Caki2 (cell line): Measurements from ENCODE around the gene IL1F10. TPM values are rescaled to one million over a fixed set of nuclear protein-coding genes. Genes with fewer than 3 reads are reported as not detected.
A peak's percentile ranks its signal among the peaks of the same experiment; 100 is the strongest.

ENCODE experiments used
- DNase-seq: peaks from one replicate; pipeline ENCODE4 v3.0.0-alpha.2; 2015; ENCODE audit warnings: low read depth
- in situ Hi-C: cut with HindIII; loops from 2 replicates; pipeline ENCODE4 v1.10.0; 2016; ENCODE audit warnings: low sequenced_read_pairs, low pct_unique_long_range_greater_than_20kb, mixed read lengths
- total RNA-seq: library from RNA; depleted of rRNA; stranded (reverse); fragments of >200 nt; shearing (Covaris generic); gene quantifications from 2 replicates; pipeline ENCODE4 v1.2.3, GENCODE V29; 2014; ENCODE audit warnings: low replicate concordance

Gene IL1F10
- total RNA-seq, 1 experiment from 2014 or later = not detected

DNA sequence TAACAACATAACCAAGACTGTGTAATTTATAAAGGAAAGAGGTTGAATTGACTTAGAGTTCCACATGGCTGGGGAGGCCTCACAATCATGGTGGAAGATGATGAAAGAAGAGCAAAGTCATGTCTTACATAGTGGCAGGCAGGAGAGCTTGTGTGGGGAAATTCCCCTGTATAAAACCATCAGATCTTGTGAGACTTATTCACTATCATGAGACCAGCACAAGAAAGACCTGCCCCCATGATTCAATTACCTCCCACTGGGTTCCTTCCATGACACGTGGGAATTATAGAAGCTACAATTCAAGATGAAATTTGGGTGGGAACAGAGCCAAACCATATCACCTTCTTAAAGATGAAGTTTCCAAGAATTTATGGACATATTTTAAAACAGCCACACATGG lies 11.2 kb upstream of the IL1F10 start:
- DNase-seq = peak; percentile 25

GRCh38 chr2:113057117-113057516 lies 10.7 kb upstream of the IL1F10 start:
- in situ Hi-C loops = no loop called here
- no peak for DNase-seq

More for the DNA sequence above, 11.2 kb upstream of the IL1F10 start:
- in situ Hi-C loops = no loop called here

GRCh38 chr2:113058411-113058994 lies 9.3 kb upstream of the IL1F10 start:
- DNase-seq = no peak
- in situ Hi-C loops = no loop called here

DNA sequence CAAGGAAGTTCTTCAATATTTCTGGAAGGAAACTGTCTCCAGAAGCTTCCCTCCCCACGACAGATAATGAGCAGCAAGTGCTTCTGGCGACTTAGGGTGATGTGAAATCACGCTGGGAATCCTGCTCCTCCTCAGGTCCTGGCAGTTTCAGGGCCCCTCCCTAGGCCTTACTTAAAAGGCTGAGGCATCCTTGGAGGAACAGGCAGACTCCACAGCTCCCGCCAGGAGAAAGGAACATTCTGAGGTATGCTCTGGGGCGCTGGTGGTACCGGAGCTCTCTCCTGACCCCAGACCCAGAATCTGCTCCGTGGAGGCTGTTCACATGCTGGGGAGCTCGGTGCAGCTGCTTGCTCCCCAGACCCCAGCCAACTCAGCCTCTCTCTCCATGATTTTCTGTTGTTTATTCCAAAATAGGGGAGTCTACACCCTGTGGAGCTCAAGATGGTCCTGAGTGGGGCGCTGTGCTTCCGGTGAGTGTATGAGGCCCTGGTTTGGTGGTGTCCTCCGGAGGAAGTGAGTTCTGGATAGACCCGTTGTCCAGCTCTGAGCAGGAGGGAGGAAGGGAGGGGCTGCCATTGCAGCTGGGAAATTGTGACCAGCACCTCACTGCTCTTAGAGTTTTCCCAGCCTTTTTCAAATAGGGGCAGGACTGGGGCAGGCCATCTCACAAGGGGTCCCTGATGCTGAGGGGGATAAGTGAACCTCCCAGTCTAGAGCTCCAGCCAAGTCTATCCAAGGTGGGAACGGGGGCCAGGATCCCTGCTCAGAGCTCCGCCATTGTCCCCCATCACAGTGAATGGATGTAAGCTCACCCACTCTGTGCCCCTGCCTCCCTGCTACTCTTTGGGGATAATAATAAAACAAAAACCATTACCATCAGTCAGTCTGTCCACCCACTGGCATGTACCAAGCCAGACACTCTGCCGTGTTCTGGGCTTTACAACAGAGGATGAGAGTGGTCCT lies 8.5 kb upstream of the IL1F10 start, which contains the start of gene IL36RN:
Gene IL36RN, plus strand, starts transcription at position 201 of the 963 bp plus-strand sequence. Its CDS starts 241 bp downstream, at position 442.
- in situ Hi-C loops = no loop called here
- no peak for DNase-seq

- in situ Hi-C loops = no loop called here
These were observed 7.4 kb upstream of the IL1F10 start for GRCh38 chr2:113060396-113060795.

GRCh38 chr2:113060796-113061195 lies 7.0 kb upstream of the IL1F10 start:
- in situ Hi-C loops = no loop called here
- no peak for DNase-seq

More at GRCh38 chr2:113060396-113060795, 7.4 kb upstream of the IL1F10 start:
- DNase-seq = no peak

GRCh38 chr2:113061241-113061640 lies 6.5 kb upstream of the IL1F10 start:
- DNase-seq = no peak
- in situ Hi-C loops = no loop called here

- no peak for DNase-seq
- in situ Hi-C loops = no loop called here
These were observed 5.6 kb upstream of the IL1F10 start for GRCh38 chr2:113061896-113062770.

DNA sequence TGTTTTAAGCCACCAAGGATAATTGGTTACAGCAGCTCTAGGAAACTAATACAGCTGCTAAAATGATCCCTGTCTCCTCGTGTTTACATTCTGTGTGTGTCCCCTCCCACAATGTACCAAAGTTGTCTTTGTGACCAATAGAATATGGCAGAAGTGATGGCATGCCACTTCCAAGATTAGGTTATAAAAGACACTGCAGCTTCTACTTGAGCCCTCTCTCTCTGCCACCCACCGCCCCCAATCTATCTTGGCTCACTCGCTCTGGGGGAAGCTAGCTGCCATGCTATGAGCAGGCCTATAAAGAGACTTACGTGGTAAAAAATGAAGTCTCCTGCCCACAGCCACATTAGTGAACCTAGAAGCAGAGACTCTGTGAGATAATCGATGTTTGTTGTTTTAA lies 3.5 kb upstream of the IL1F10 start:
- in situ Hi-C loops = no loop called here
- DNase-seq = no peak

DNA sequence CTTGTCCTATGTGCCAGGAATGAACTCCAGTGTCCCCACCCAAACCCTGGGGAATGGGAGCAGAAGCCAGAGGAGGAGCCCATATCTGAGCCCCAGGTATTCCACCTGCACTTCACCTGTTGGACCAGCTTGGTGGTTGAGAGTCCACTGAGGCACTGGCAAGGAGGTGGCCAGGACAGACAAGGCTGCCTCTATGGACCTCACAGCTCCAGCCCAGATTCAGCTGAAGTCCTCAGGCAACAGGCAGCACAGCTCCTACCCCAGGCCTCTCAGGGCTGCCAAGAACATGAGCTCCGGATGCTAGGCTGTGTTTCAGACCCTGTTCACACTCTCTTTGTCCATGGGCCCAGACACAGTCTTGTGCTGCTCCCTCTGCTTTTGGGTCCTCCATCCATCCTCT lies 2.9 kb upstream of the IL1F10 start:
- in situ Hi-C loops = no loop called here
- DNase-seq = no peak

- DNase-seq = no peak
- in situ Hi-C loops = no loop called here
These were observed 479 bp downstream of the IL1F10 start for GRCh38 chr2:113068249-113068648.

DNA sequence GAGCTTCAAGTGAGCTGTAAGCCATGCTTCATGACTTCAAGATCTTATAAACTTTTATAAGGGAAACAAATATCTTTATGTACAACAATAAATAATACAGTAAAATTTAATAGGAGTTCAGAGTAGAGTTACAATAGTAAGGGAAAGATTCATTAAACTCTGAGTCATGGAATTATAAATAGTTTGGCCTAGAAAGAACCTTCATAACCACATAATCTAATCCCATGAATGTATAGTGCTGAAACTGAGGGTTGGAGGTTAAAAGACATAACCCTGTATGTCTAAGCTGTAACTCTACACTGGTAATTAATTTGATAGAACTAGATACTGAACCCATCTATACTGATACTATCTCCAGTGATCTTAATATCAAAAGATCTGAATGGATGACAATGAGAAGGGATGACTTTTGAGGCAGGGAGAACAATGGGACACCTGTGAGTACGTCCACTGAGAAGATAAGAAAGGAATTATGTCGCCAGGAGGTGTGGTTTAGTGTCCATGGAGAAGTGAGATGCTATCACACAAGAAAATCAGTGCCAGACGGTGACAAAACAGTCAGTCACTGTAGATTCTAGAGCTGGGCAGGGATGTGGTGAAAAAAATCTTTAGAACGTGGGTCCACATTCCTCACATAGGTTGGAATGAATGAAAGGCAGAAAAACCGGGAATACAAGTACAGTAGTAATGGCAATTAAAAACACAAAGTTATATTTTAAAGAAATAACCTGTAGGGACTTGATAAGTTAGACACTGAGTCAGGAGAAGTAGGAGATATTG lies 1.1 kb downstream of the IL1F10 start:
- in situ Hi-C loops = no loop called here
- DNase-seq = no peak

GRCh38 chr2:113069676-113070605 lies 2.2 kb downstream of the IL1F10 start:
- in situ Hi-C loops = no loop called here
- DNase-seq = no peak

- in situ Hi-C loops = no loop called here
- DNase-seq = no peak
These were observed 2.8 kb downstream of the IL1F10 start for GRCh38 chr2:113070606-113070975.

- DNase-seq = no peak
- in situ Hi-C loops = no loop called here
These were observed 4.8 kb downstream of the IL1F10 start for GRCh38 chr2:113072584-113072983.

DNA sequence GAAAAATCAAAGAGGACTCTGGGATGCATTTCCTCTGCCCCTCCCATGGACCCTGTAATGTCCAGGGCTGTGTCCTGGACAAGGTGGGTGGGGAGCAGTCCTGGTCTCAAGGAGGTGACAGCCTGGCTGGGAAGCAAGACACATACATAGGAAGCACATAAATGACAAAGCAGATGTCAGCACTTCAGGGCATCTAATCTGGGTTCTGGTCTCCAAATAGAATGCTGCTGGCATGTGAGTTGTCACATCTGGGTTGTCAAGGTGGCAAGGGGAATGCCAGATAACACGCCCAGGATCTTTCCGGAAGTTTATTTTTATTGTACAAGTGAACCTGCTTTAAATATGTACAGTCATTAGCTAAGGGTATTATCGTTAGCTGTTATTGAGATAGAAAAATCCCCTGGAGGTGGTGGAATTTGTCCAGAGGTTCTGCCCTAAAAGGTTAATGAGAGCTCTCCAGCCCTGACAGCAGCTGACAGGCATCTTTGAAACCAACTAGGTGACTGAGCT lies 5.6 kb downstream of the IL1F10 start:
- in situ Hi-C loops = no loop called here
- no peak for DNase-seq

- no peak for DNase-seq
- in situ Hi-C loops = no loop called here
These were observed 7.3 kb downstream of the IL1F10 start for GRCh38 chr2:113075030-113075429.
